HL-60 (cell line): Measurements from ENCODE around the gene EFCAB14.

ENCODE experiments used
- GABPA ChIP-seq: IDR thresholded peaks from 2 replicates; pipeline ENCODE4 v1.6.1; 2012; ENCODE audit warnings: low read depth
- TF ChIP-seq, protein P1 (sequence below): IDR thresholded peaks from one replicate; pipeline ENCODE4 v1.5.1; 2011; ENCODE audit warnings: low read length, control low read depth, inconsistent platforms; ENCODE audit not compliant: insufficient read depth

- TF ChIP-seq, protein P1, sequence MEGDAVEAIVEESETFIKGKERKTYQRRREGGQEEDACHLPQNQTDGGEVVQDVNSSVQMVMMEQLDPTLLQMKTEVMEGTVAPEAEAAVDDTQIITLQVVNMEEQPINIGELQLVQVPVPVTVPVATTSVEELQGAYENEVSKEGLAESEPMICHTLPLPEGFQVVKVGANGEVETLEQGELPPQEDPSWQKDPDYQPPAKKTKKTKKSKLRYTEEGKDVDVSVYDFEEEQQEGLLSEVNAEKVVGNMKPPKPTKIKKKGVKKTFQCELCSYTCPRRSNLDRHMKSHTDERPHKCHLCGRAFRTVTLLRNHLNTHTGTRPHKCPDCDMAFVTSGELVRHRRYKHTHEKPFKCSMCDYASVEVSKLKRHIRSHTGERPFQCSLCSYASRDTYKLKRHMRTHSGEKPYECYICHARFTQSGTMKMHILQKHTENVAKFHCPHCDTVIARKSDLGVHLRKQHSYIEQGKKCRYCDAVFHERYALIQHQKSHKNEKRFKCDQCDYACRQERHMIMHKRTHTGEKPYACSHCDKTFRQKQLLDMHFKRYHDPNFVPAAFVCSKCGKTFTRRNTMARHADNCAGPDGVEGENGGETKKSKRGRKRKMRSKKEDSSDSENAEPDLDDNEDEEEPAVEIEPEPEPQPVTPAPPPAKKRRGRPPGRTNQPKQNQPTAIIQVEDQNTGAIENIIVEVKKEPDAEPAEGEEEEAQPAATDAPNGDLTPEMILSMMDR = no peak
- no peak for TF ChIP-seq GABPA
Observed at GRCh38 chr1:46682064-46682463, 36.9 kb downstream of the EFCAB14 start.
